Loucy (cell line): ENCODE results near the gene TMEM47.

Experiments used
- H2AFZ ChIP-seq: fragments of 200-600 bp; sonication (generic); 2 replicates; pipeline ENCODE4 v1.6.0; 2016; ENCODE audit warnings: antibody characterized with exemption, mild to moderate bottlenecking, low read length, moderate library complexity
- H3F3A ChIP-seq: fragments of 200-600 bp; 2 replicates; pipeline ENCODE4 v1.6.0; 2016; ENCODE audit warnings: antibody characterized with exemption, low read depth, mild to moderate bottlenecking
- H3K27me3 ChIP-seq: fragments of 200-600 bp; sonication (generic); 2 replicates; pipeline ENCODE4 v1.6.1; 2014; ENCODE audit warnings: low read length, mild to moderate bottlenecking; ENCODE audit not compliant: insufficient read depth, poor library complexity, severe bottlenecking
- H3K36me3 ChIP-seq: fragments of 200-600 bp; sonication (generic); 2 replicates; pipeline ENCODE4 v1.6.1; 2016; ENCODE audit warnings: low read length; ENCODE audit not compliant: insufficient read depth
- H3K4me1 ChIP-seq: fragments of 200-600 bp; sonication (generic); 2 replicates; pipeline ENCODE4 v1.5.1; 2014; ENCODE audit warnings: low read length, mild to moderate bottlenecking; ENCODE audit not compliant: insufficient read depth, poor library complexity, severe bottlenecking
- H3K4me2 ChIP-seq: fragments of 200-600 bp; sonication (generic); 2 replicates; pipeline ENCODE4 v1.6.0; 2014; ENCODE audit warnings: antibody characterized with exemption, low read length, low read depth, mild to moderate bottlenecking; ENCODE audit not compliant: poor library complexity, severe bottlenecking
- H3K4me3 ChIP-seq: fragments of 200-600 bp; sonication (generic); 2 replicates; pipeline ENCODE4 v1.5.1; 2014; ENCODE audit warnings: low read length, mild to moderate bottlenecking, mixed read lengths; ENCODE audit not compliant: poor library complexity, severe bottlenecking
- H3K79me2 ChIP-seq: fragments of 200-600 bp; sonication (generic); 2 replicates; pipeline ENCODE4 v1.6.1; 2014; ENCODE audit warnings: low read length; ENCODE audit not compliant: insufficient read depth
- H3K9ac ChIP-seq: fragments of 200-600 bp; sonication (generic); 2 replicates; pipeline ENCODE4 v1.6.0; 2014; ENCODE audit warnings: mild to moderate bottlenecking, low read depth, low read length, moderate library complexity; ENCODE audit not compliant: poor library complexity, severe bottlenecking
- H3K9me2 ChIP-seq: fragments of 200-600 bp; sonication (generic); replicated peaks from 2 replicates; pipeline ENCODE4 v1.6.1; 2016; ENCODE audit warnings: low read depth, low read length, mixed read lengths
- H3K9me3 ChIP-seq: fragments of 200-600 bp; sonication (generic); 2 replicates; pipeline ENCODE4 v1.6.1; 2014; ENCODE audit warnings: mild to moderate bottlenecking, antibody characterized with exemption, low read length, low read depth; ENCODE audit not compliant: insufficient read depth
- H4K20me1 ChIP-seq: fragments of 200-600 bp; sonication (generic); 2 replicates; pipeline ENCODE4 v1.6.0; 2014; ENCODE audit warnings: antibody characterized with exemption, low read length, mild to moderate bottlenecking; ENCODE audit not compliant: insufficient read depth, poor library complexity, severe bottlenecking
- EZH2phosphoT487 ChIP-seq: fragments of 200-600 bp; IDR thresholded peaks from 2 replicates; pipeline ENCODE4 v1.6.1; 2018; ENCODE audit warnings: antibody characterized with exemption, mild to moderate bottlenecking, moderate library complexity, borderline replicate concordance
- TF ChIP-seq, protein P1 (sequence below): fragments of 200-600 bp; sonication (generic); conservative IDR thresholded peaks from 2 replicates; pipeline ENCODE4 v1.5.1; 2014; ENCODE audit warnings: mild to moderate bottlenecking, antibody characterized with exemption, low read length

Gene TMEM47

DNA sequence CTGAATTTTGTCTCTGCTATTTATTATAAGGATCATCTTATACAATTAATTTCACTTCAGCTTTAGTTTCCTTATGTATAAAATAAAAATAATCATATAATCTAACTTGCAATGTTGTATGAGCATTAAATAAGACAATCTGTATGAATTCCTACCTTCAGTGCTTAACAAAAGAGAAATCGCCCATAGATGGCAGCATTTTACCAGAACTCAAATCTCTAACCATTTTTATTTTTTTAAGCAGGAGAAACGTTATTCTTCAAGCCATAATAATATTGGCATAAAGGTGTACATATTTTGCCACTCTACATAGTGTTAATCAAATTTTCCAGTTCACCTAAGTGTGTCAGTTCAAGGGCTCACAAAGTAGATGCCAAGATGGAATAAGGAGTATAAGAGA lies 78.8 kb downstream of the TMEM47 start:
- Histone ChIP-seq H3K36me3 (no peaks in the 10 kb centered on the region), H4K20me1 (no peaks in the 10 kb centered on the region), H3K4me1 (no peaks in the 10 kb centered on the region), H3K9ac (no peak overlapping the region), H3F3A (no peaks in the 10 kb centered on the region), H3K79me2 (no peaks in the 10 kb centered on the region), H3K9me2 (no peaks in the 10 kb centered on the region), H3K4me2 (no peak overlapping the region), H3K9me3 (no peaks in the 10 kb centered on the region), H3K4me3 (no peak overlapping the region), H2AFZ (no peak overlapping the region), H3K27me3 (no peaks in the 10 kb centered on the region)
- no peak for TF ChIP-seq EZH2phosphoT487
- TF ChIP-seq, protein P1, sequence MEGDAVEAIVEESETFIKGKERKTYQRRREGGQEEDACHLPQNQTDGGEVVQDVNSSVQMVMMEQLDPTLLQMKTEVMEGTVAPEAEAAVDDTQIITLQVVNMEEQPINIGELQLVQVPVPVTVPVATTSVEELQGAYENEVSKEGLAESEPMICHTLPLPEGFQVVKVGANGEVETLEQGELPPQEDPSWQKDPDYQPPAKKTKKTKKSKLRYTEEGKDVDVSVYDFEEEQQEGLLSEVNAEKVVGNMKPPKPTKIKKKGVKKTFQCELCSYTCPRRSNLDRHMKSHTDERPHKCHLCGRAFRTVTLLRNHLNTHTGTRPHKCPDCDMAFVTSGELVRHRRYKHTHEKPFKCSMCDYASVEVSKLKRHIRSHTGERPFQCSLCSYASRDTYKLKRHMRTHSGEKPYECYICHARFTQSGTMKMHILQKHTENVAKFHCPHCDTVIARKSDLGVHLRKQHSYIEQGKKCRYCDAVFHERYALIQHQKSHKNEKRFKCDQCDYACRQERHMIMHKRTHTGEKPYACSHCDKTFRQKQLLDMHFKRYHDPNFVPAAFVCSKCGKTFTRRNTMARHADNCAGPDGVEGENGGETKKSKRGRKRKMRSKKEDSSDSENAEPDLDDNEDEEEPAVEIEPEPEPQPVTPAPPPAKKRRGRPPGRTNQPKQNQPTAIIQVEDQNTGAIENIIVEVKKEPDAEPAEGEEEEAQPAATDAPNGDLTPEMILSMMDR = 0 out of 2 replicates have a peak, but pooled peaks have one; percentile 17
